Endothelial cell of umbilical vein (primary cell): Measurements from ENCODE around the gene C11orf68. TPM values are rescaled to one million over a fixed set of nuclear protein-coding genes. Genes with fewer than 3 reads are reported as not detected.

Experiments
- BruUV-seq: library from RNA; stranded (reverse); fragments of 400-500 nt; replicated peaks from 2 replicates; lab custom pipeline; 2021; lab: Mats Ljungman, UMichigan
- CTCF ChIA-PET: fragments of 300-600, 350-600 bp; sonication (Branson Sonifier 250); formaldehyde crosslinking; loops from one replicate; lab custom pipeline; 2021; ENCODE audit warnings: antibody characterized with exemption, inconsistent platforms; lab: Charles Lee
- POLR2A ChIA-PET: fragments of 300-600, 350-600 bp; sonication (Branson Sonifier 250); formaldehyde crosslinking; loops from one replicate; lab custom pipeline; 2021; ENCODE audit warnings: antibody characterized with exemption, inconsistent platforms; lab: Charles Lee
- DNase-seq: peaks from one replicate; pipeline ENCODE4 v3.0.0-alpha.2; 2011; ENCODE audit warnings: low read depth, low spot score
- FAIRE-seq: peaks from 2 replicates; lab custom pipeline; 2011; peaks lifted over from hg19 to GRCh38; lab: Jason Lieb, UNC
- H2AFZ ChIP-seq: 2 replicates; pipeline ENCODE4 v1.6.0; 2012; ENCODE audit warnings: low read depth, low read length, control low read depth, inconsistent platforms
- H3K27ac ChIP-seq: 2 replicates; pipeline ENCODE4 v1.5.1; 2011; ENCODE audit warnings: low read depth, mild to moderate bottlenecking, control low read depth, low read length, moderate library complexity; ENCODE audit not compliant: insufficient read depth
- H3K27me3 ChIP-seq, 2 experiments: 2 replicates each; pipeline versions ENCODE4 v1.6.0 to v1.6.1; 2011; ENCODE audit warnings: low read length in 2 of 2, mixed read lengths in 1 of 2; ENCODE audit not compliant: control insufficient read depth in 2 of 2, insufficient read depth in 2 of 2
- H3K36me3 ChIP-seq, 2 experiments: 2 replicates in 1 of 2; 3 replicates in 1 of 2; pipeline ENCODE4 v1.5.1; 2011; ENCODE audit warnings: low read length in 2 of 2, mild to moderate bottlenecking in 1 of 2, moderate library complexity in 1 of 2; ENCODE audit not compliant: control insufficient read depth in 2 of 2, insufficient read depth in 2 of 2; ENCODE audit errors: extremely low read depth in 1 of 2
- H3K4me1 ChIP-seq: 3 replicates; pipeline ENCODE4 v1.5.1; 2011; ENCODE audit warnings: mild to moderate bottlenecking, low read length; ENCODE audit not compliant: control insufficient read depth, insufficient read depth; ENCODE audit errors: extremely low read depth
- H3K4me2 ChIP-seq: 2 replicates; pipeline ENCODE4 v1.6.1; 2011; ENCODE audit warnings: low read length, control low read depth, mixed read lengths; ENCODE audit not compliant: insufficient read depth
- H3K4me3 ChIP-seq, 3 experiments: fragments of 200-600 bp in 1 of 3; sonication (generic), shearing (Covaris generic) in 1 of 3; replicated peaks in 1 of 3; 2 replicates each; pipeline ENCODE4 v1.5.1; 2011 to 2016; ENCODE audit warnings: control low read depth in 3 of 3, low read length in 3 of 3, mild to moderate bottlenecking in 2 of 3, inconsistent platforms in 1 of 3, low read depth in 1 of 3, moderate library complexity in 1 of 3; ENCODE audit not compliant: insufficient read depth in 1 of 3
- H3K79me2 ChIP-seq: 2 replicates; pipeline ENCODE4 v1.6.0; 2012; ENCODE audit warnings: low read length, inconsistent platforms; ENCODE audit not compliant: control insufficient read depth, insufficient read depth
- H3K9ac ChIP-seq: replicated peaks from 2 replicates; pipeline ENCODE3; 2011; ENCODE audit warnings: low read length, control low read depth; ENCODE audit not compliant: insufficient read depth; ENCODE audit errors: extremely low read depth
- H3K9me1 ChIP-seq: replicated peaks from 3 replicates; pipeline ENCODE4 v1.6.0; 2011; ENCODE audit warnings: mild to moderate bottlenecking, low read length; ENCODE audit not compliant: control insufficient read depth, insufficient read depth; ENCODE audit errors: extremely low read depth
- H3K9me3 ChIP-seq: replicated peaks from 2 replicates; pipeline ENCODE4 v1.5.1; 2012; ENCODE audit warnings: low read length, inconsistent platforms; ENCODE audit not compliant: control insufficient read depth, insufficient read depth
- H4K20me1 ChIP-seq: replicated peaks from 2 replicates; pipeline ENCODE3; 2011; ENCODE audit warnings: mild to moderate bottlenecking, low read length; ENCODE audit not compliant: control insufficient read depth, insufficient read depth; ENCODE audit errors: extremely low read depth
- CTCF ChIP-seq, 2 donors: IDR thresholded peaks; 1 replicate in 1 of 2; 2 replicates in 1 of 2; pipeline ENCODE4 v1.5.1; 2011; ENCODE audit warnings: low read length in 2 of 2, mild to moderate bottlenecking in 2 of 2, moderate library complexity in 2 of 2, control low read depth in 1 of 2, inconsistent platforms in 1 of 2, low read depth in 1 of 2; ENCODE audit not compliant: insufficient read depth in 1 of 2; ENCODE audit errors: extremely low read depth in 1 of 2
- EZH2 ChIP-seq: IDR thresholded peaks from 2 replicates; pipeline ENCODE4 v1.6.1; 2012; ENCODE audit warnings: borderline replicate concordance, low read depth, mild to moderate bottlenecking, moderate library complexity, low read length, inconsistent platforms; ENCODE audit not compliant: severe bottlenecking
- GATA2 ChIP-seq: IDR thresholded peaks from 2 replicates; pipeline ENCODE4 v1.7.0; 2011; ENCODE audit warnings: low read depth, mild to moderate bottlenecking, moderate library complexity, mixed read lengths, low read length; ENCODE audit not compliant: insufficient read length, insufficient read depth
- JUN ChIP-seq: IDR thresholded peaks from 2 replicates; pipeline ENCODE4 v1.6.1; 2011; ENCODE audit warnings: borderline replicate concordance, low read depth; ENCODE audit not compliant: insufficient read length, insufficient read depth
- MAX ChIP-seq: IDR thresholded peaks from 2 replicates; pipeline ENCODE4 v1.6.1; 2011; ENCODE audit not compliant: insufficient read depth, insufficient read length
- MYC ChIP-seq: IDR thresholded peaks from one replicate; pipeline ENCODE4 v1.6.1; 2011; ENCODE audit warnings: mild to moderate bottlenecking, low read depth, low read length
- POLR2A ChIP-seq: IDR thresholded peaks from 2 replicates; pipeline ENCODE4 v1.6.1; 2012; ENCODE audit warnings: low read depth, mild to moderate bottlenecking, control low read depth, low read length
- POLR2AphosphoS5 ChIP-seq: IDR thresholded peaks from 2 replicates; pipeline ENCODE4 v1.6.1; 2012; ENCODE audit warnings: low read depth, mild to moderate bottlenecking, control low read depth, low read length, moderate library complexity; ENCODE audit not compliant: insufficient read depth
- dilution Hi-C: fragments of 300-500 bp; cut with MboI; formaldehyde crosslinking; loops from one replicate; pipeline ENCODE4 v1.15.0; 2019; ENCODE audit warnings: low sequenced_read_pairs; ENCODE audit not compliant: extremely low pct_ligation_motif_present
- intact Hi-C: fragments of 100-400 bp; cut with micrococcal nuclease; formaldehyde crosslinking; loops from one replicate; pipeline ENCODE4 v1.10.0; 2022
- polyA plus RNA-seq, 4 experiments: library from polyadenylated mRNA; depleted of rRNA in 3 of 4; stranded (reverse) in 3 of 4; unstranded in 1 of 4; fragments of >200 nt; gene quantifications; 2 replicates each; pipeline versions ENCODE4 v1.2.1 to v1.2.3, GENCODE V29; 2011 to 2012; ENCODE audit warnings: missing spikeins in 1 of 4
- total RNA-seq: library from RNA; stranded (reverse); gene quantifications from 2 replicates; pipeline ENCODE4 v1.2.3, GENCODE V29; 2021

The C11orf68 gene
- total and polyA plus RNA-seq, 2 donors (not counting 3 experiments of a cell fraction or from before 2014, with no cell fraction given), result 35.6 to 66.5 TPM

GRCh38 chr11:65880027-65880426 is 38.8 kb downstream of the C11orf68 start:
- TF ChIP-seq JUN (no peak), POLR2AphosphoS5 (no peak), GATA2 (no peak), CTCF (IDR thresholded peaks at IDR 0.05; ENCODE audit: extremely low read depth in 1 of 2, insufficient read depth in 1 of 2, low read depth in 1 of 2, low read length in 2 of 2) (no peak), MYC (no peak), POLR2A (no peak), MAX (no peak), EZH2 (no peak)
- no peaks in the 10 kb centered on the region for H4K20me1 ChIP-seq
- no peaks in the 10 kb centered on the region for H3K9me3 ChIP-seq
- no peak overlapping the region for H2AFZ ChIP-seq
- DNase-seq (no peak), FAIRE-seq (no peak)
- no peaks in the 10 kb centered on the region for H3K9me1 ChIP-seq
- H3K27me3 ChIP-seq, result no peaks in the 10 kb centered on the region
- intact Hi-C loops, result no loop called here
- no peak overlapping the region for H3K4me2 ChIP-seq
- H3K36me3 ChIP-seq, result peaks cover 4 to 23% of the 10 kb centered on the region in 2 experiments
- H3K9ac ChIP-seq, result no peak overlapping the region
- no peaks in the 10 kb centered on the region for H3K4me1 ChIP-seq
- CTCF ChIA-PET, result interaction anchor here (1.1 to 1.6 kb wide), 3 partner anchors 9 to 22 kb away, joined by 3 to 5 read pairs (median 4); partner anchors contain the start of gene FIBP
- dilution Hi-C loops, result no loop called here
- POLR2A ChIA-PET, result no interaction called here
- no TSS peak for BruUV-seq
- H3K27ac ChIP-seq, result no peak overlapping the region
- no peak overlapping the region for H3K4me3 ChIP-seq
- no peaks in the 10 kb centered on the region for H3K79me2 ChIP-seq
